ENCODE results near the gene C22orf42. TPM values are rescaled to one million over a fixed set of nuclear protein-coding genes. Genes with fewer than 3 reads are reported as not detected.

The C22orf42 gene
- total RNA-seq, 2 donors from 2014 or later, result 0.20 TPM; not detected in 1

GRCh38 chr22:32203181-32204039, 44.3 kb upstream of the C22orf42 start:
- TF ChIP-seq CTCF (conservative IDR thresholded peaks at IDR 0.05), result no peak
- DNase-seq, result peak; percentile 66
- peaks cover 32% of the 10 kb centered on the region for H3K27me3 Mint-ChIP-seq (ENCODE audit: insufficient read depth)

GRCh38 chr22:32202539-32203180, 43.6 kb upstream of the C22orf42 start:
- peaks cover 6% of the 10 kb centered on the region for H3K36me3 ChIP-seq (ENCODE audit: control insufficient read depth, insufficient read depth, low read length)
- H3K27me3 ChIP-seq (ENCODE audit: control insufficient read depth, insufficient read depth, low read length, poor library complexity, severe bottlenecking), result no peaks in the 10 kb centered on the region
- H3K4me3 Mint-ChIP-seq, result peak overlapping the region; percentile 79
- H3K27me3 Mint-ChIP-seq (ENCODE audit: insufficient read depth), result peaks cover 34% of the 10 kb centered on the region
- peak overlapping the region; percentile 41 for H3K9ac ChIP-seq (ENCODE audit: extremely low read depth, low read length, poor library complexity, severe bottlenecking)
- WGBS, 2 experiments (ENCODE audit: insufficient coverage in 1 of 2, insufficient read length in 1 of 2), result 54 to 58% methylated on average over 25 to 29 of the region's 29 CpGs
- H3K4me3 ChIP-seq (ENCODE audit: low read length), result peak overlapping the region; percentile 85
- peak; percentile 82 for TF ChIP-seq CTCF (conservative IDR thresholded peaks at IDR 0.05)
- peaks cover 8% of the 10 kb centered on the region for H3K36me3 Mint-ChIP-seq (ENCODE audit: low read depth)
- H3K9me3 ChIP-seq (ENCODE audit: control insufficient read depth, low read length), result no peaks in the 10 kb centered on the region
- no peak overlapping the region for H3K27ac ChIP-seq (ENCODE audit: low read depth, low read length)
- H3K4me1 ChIP-seq (ENCODE audit: control insufficient read depth, insufficient read depth, low read length), result peaks cover 22% of the 10 kb centered on the region
- peak overlapping the region; percentile 66 for H3K27ac Mint-ChIP-seq
- H3K9me3 Mint-ChIP-seq, result no peaks in the 10 kb centered on the region
- H3K4me1 Mint-ChIP-seq, result peaks cover 34% of the 10 kb centered on the region
- DNase-seq, result peak; percentile 85

More at GRCh38 chr22:32203181-32204039, 44.3 kb upstream of the C22orf42 start:
- no peak overlapping the region for H3K27ac ChIP-seq (ENCODE audit: low read depth, low read length)
- WGBS, 2 experiments (ENCODE audit: insufficient coverage in 1 of 2, insufficient read length in 1 of 2), result 81 to 82% methylated on average over 30 to 53 of the region's 53 CpGs
- peak overlapping the region; percentile 85 for H3K4me3 ChIP-seq (ENCODE audit: low read length)
- Mint-ChIP-seq H3K36me3 (ENCODE audit: low read depth) (peaks cover 11% of the 10 kb centered on the region), H3K27ac (peak overlapping the region; percentile 89), H3K4me3 (peak overlapping the region; percentile 79), H3K9me3 (no peaks in the 10 kb centered on the region), H3K4me1 (peaks cover 34% of the 10 kb centered on the region)
- peaks cover 22% of the 10 kb centered on the region for H3K4me1 ChIP-seq (ENCODE audit: control insufficient read depth, insufficient read depth, low read length)
- peaks cover 13% of the 10 kb centered on the region for H3K36me3 ChIP-seq (ENCODE audit: control insufficient read depth, insufficient read depth, low read length)
- no peak overlapping the region for H3K9ac ChIP-seq (ENCODE audit: extremely low read depth, low read length, poor library complexity, severe bottlenecking)
- no peaks in the 10 kb centered on the region for H3K9me3 ChIP-seq (ENCODE audit: control insufficient read depth, low read length)
- H3K27me3 ChIP-seq (ENCODE audit: control insufficient read depth, insufficient read depth, low read length, poor library complexity, severe bottlenecking), result no peaks in the 10 kb centered on the region

- no peaks in the 10 kb centered on the region for H3K9me3 Mint-ChIP-seq
- H3K27ac Mint-ChIP-seq, result peak overlapping the region; percentile 66
- Histone ChIP-seq H3K9me3 (ENCODE audit: control insufficient read depth, low read length) (no peaks in the 10 kb centered on the region), H3K36me3 (ENCODE audit: control insufficient read depth, insufficient read depth, low read length) (peaks cover under 1% of the 10 kb centered on the region), H3K27me3 (ENCODE audit: control insufficient read depth, insufficient read depth, low read length, poor library complexity, severe bottlenecking) (no peaks in the 10 kb centered on the region), H3K9ac (ENCODE audit: extremely low read depth, low read length, poor library complexity, severe bottlenecking) (peak overlapping the region; percentile 41), H3K27ac (ENCODE audit: low read depth, low read length) (no peak overlapping the region), H3K4me1 (ENCODE audit: control insufficient read depth, insufficient read depth, low read length) (peaks cover 20% of the 10 kb centered on the region), H3K4me3 (ENCODE audit: low read length) (peak overlapping the region; percentile 85)
- H3K4me3 Mint-ChIP-seq, result peak overlapping the region; percentile 79
- peaks cover 4% of the 10 kb centered on the region for H3K36me3 Mint-ChIP-seq (ENCODE audit: low read depth)
- DNase-seq, result no peak
- TF ChIP-seq CTCF (conservative IDR thresholded peaks at IDR 0.05), result no peak
- WGBS, 2 experiments (ENCODE audit: insufficient coverage in 1 of 2, insufficient read length in 1 of 2), result 35 to 38% methylated on average over 3 to 4 of the region's 4 CpGs
- H3K4me1 Mint-ChIP-seq, result peaks cover 33% of the 10 kb centered on the region
- H3K27me3 Mint-ChIP-seq (ENCODE audit: insufficient read depth), result peaks cover 34% of the 10 kb centered on the region
Observed at GRCh38 chr22:32202161-32202538, 43.0 kb upstream of the C22orf42 start.
